ENCODE data around the gene PFDN5. TPM values are rescaled to one million over a fixed set of nuclear protein-coding genes. Genes with fewer than 3 reads are reported as not detected.
A peak's percentile ranks its signal among the peaks of the same experiment; 100 is the strongest.

The PFDN5 gene
- total and polyA plus RNA-seq, 10 of the 15 experiments (the other 5 are each of a cell fraction or from before 2014, with no cell fraction given), result 300 to 1,596 (median 495) TPM

DNA sequence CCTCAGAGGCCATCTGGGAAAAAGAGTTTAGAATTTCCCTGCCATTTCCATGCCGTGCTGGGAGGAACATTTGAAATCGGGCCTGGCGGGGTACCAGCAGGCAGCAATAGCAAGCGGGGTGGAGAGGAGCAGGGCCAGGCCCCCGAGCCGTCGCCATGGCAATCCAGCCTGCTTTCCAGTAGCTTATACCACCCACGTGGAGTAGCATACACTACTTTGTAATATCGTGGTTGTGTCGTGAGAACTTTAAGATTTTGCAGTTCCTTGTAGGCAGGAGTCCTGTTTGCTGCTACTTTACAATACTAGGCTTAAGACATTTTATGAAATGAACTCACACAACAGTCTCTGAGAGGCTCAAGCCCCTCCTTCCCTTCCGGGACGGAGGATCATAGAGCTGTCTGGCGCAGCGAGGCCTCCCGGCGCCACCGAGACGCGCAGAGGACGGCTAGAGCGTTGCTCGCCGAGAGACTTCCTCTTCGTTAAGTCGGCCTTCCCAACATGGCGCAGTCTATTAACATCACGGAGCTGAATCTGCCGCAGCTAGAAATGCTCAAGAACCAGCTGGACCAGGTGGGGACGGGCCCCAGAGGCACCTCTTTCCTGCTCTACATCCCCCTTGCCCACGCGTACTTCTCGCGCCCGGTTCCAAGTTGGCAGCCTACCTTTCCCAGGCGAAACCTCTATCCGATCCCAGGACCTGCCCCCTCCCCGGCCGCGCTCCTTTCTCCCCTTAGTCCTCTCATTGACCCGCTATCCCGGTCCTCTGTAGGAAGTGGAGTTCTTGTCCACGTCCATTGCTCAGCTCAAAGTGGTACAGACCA lies at the start of gene PFDN5 (continued):
- TF ChIP-seq, protein P1, sequence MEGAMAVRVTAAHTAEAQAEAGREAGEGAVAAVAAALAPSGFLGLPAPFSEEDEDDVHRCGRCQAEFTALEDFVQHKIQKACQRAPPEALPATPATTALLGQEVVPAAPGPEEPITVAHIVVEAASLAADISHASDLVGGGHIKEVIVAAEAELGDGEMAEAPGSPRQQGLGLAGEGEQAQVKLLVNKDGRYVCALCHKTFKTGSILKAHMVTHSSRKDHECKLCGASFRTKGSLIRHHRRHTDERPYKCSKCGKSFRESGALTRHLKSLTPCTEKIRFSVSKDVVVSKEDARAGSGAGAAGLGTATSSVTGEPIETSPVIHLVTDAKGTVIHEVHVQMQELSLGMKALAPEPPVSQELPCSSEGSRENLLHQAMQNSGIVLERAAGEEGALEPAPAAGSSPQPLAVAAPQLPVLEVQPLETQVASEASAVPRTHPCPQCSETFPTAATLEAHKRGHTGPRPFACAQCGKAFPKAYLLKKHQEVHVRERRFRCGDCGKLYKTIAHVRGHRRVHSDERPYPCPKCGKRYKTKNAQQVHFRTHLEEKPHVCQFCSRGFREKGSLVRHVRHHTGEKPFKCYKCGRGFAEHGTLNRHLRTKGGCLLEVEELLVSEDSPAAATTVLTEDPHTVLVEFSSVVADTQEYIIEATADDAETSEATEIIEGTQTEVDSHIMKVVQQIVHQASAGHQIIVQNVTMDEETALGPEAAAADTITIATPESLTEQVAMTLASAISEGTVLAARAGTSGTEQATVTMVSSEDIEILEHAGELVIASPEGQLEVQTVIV (IDR thresholded peaks at IDR 0.05; ENCODE audit: borderline replicate concordance, partially characterized antibody), result peak; percentile 35
- peak; percentile 82; the same call in 1 of the 2 replicates for TF ChIP-seq SIN3A (IDR thresholded peaks at IDR 0.05; ENCODE audit: low read depth, low read length)
- no peak for TF ChIP-seq SUZ12 (IDR thresholded peaks at IDR 0.05; ENCODE audit: unreplicated experiment)
- TF ChIP-seq NR2C1 (IDR thresholded peaks at IDR 0.05), result peak; percentile 89
- no peak for TF ChIP-seq HDAC2 (IDR thresholded peaks at IDR 0.05)
- TF ChIP-seq SREBF2 (IDR thresholded peaks at IDR 0.05; ENCODE audit: low read length), result no peak

DNA sequence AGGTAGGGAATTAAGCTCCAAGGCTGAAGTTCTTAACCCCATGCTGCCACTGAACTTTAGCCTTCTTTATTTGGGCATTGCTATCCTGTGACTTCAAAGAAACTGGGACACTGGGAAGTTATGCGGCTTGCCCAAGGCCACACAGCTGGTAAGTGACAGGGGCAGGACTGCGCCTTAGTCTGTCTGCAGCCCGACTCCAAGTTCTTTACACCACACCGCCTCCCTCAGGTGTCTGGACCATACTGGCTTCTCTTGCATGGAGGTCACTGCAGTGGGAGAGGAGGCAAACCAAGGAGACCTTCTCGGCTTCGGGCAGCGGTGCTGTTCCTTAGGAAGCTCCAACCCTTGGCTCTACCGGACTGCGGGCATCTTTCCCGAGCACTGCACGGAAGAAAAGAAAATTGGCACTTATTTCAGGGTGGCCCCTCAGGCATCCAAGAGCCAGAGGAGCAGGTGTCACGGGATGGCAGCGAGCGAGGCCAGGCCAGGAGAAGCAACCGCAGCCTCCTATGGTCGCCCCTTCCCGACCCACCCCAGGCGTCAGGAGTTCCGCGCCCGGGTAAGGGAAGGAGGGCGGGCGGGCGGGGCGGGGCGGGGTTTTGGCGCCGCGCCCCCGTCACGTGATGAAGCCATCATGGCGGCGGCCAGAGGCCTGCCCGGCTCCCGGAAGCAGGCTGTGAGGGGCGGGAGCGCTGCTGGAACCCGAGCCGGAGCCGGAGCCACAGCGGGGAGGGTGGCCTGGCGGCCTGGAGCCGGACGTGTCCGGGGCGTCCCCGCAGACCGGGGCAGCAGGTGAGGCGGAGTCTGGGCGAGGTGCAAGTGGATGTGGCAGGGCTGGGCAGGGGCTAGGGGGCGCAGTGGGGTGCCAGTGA lies 43.6 kb upstream of the PFDN5 start:
- H3K79me2 ChIP-seq (ENCODE audit: control insufficient read depth, insufficient read depth, low read length), result peaks cover 13% of the 10 kb centered on the region
- peaks cover 28% of the 10 kb centered on the region for H3K4me1 ChIP-seq (ENCODE audit: control insufficient read depth, insufficient read depth, low read length)
- no peaks in the 10 kb centered on the region for H4K20me1 ChIP-seq (ENCODE audit: control insufficient read depth, insufficient read depth)
- H3K4me2 ChIP-seq (ENCODE audit: control insufficient read depth, insufficient read depth), result peak overlapping the region; percentile 73
- ChIA-PET RAD21 (ENCODE audit: unreplicated experiment) (interaction anchor here (0.7 to 4.3 kb wide), 21 partner anchors 17 to 186 kb away, joined by 3 to 101 read pairs (median 4); partner anchors contain the start of genes CSAD, ESPL1, PFDN5 and ZNF740), CTCF (interaction anchor here (0.7 to 7.4 kb wide), 24 partner anchors 9 to 93 kb away, joined by 3 to 136 read pairs (median 5); partner anchors contain the start of genes AAAS, ESPL1, ITGB7 and MYG1), POLR2A (interaction anchor here (0.8 to 4.0 kb wide), 6 partner anchors 17 to 53 kb away, joined by 3 to 19 read pairs (median 4); partner anchors contain the start of genes ESPL1 and PFDN5), SMC1A (ENCODE audit: uncharacterized antibody, unreplicated experiment) (interaction anchor here (0.5 to 6.4 kb wide), 15 partner anchors 12 to 186 kb away, joined by 3 to 63 read pairs (median 5); partner anchors contain the start of gene ESPL1)
- in situ Hi-C loops (cut with MboI) (no loop called here), intact Hi-C loops (cut with micrococcal nuclease; ENCODE audit: unreplicated experiment) (loop anchor here (2.0 kb wide), 2 partner anchors 31 to 39 kb away; no protein-coding TSS in a partner anchor)
- DNase-seq (ENCODE audit: low read depth, low spot score) (peak; percentile 24), ATAC-seq (peak; percentile 92), FAIRE-seq (peak; percentile 87)
- no peaks in the 10 kb centered on the region for H3K9me3 ChIP-seq (replicated peaks; ENCODE audit: control insufficient read depth, insufficient read depth, low read length)
- no peaks in the 10 kb centered on the region for H3K27me3 ChIP-seq (replicated peaks in 1 of 2; ENCODE audit: control insufficient read depth in 2 of 2, insufficient read depth in 2 of 2, low read length in 1 of 2)
- BruUV-seq (replicated peaks), result TSS peak; percentile 90
- peak overlapping the region; percentile 66 for H3K27ac ChIP-seq (ENCODE audit: control insufficient read depth, insufficient read depth)
- peak overlapping the region; percentile 91 for H3K9ac ChIP-seq (ENCODE audit: control insufficient read depth, insufficient read depth, low read length)
- 3% methylated on average over 36 of the region's 51 CpGs for WGBS (ENCODE audit: insufficient coverage, insufficient replicate concordance, low lambda C conversion rate, missing lambda C conversion rate)
- peak overlapping the region; percentile 97 for H2AFZ ChIP-seq (ENCODE audit: control insufficient read depth, low read depth, low read length)
- H3K36me3 ChIP-seq (ENCODE audit: control insufficient read depth in 2 of 2, insufficient read depth in 2 of 2, low read length in 1 of 2), result peaks cover 0 to 4% of the 10 kb centered on the region in 2 experiments; a peak in 1 of 4 replicates
- H3K4me3 ChIP-seq, result peak overlapping the region; percentile 99
- peak; percentile 61 for TF ChIP-seq IKZF1 (conservative IDR thresholded peaks at IDR 0.05)
- TF ChIP-seq, protein P2, sequence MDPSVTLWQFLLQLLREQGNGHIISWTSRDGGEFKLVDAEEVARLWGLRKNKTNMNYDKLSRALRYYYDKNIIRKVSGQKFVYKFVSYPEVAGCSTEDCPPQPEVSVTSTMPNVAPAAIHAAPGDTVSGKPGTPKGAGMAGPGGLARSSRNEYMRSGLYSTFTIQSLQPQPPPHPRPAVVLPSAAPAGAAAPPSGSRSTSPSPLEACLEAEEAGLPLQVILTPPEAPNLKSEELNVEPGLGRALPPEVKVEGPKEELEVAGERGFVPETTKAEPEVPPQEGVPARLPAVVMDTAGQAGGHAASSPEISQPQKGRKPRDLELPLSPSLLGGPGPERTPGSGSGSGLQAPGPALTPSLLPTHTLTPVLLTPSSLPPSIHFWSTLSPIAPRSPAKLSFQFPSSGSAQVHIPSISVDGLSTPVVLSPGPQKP (IDR thresholded peaks at IDR 0.05; ENCODE audit: low read depth, low read length), result 0 out of 2 replicates have a peak, but pooled peaks have one; percentile 43
- TF ChIP-seq, protein P3, sequence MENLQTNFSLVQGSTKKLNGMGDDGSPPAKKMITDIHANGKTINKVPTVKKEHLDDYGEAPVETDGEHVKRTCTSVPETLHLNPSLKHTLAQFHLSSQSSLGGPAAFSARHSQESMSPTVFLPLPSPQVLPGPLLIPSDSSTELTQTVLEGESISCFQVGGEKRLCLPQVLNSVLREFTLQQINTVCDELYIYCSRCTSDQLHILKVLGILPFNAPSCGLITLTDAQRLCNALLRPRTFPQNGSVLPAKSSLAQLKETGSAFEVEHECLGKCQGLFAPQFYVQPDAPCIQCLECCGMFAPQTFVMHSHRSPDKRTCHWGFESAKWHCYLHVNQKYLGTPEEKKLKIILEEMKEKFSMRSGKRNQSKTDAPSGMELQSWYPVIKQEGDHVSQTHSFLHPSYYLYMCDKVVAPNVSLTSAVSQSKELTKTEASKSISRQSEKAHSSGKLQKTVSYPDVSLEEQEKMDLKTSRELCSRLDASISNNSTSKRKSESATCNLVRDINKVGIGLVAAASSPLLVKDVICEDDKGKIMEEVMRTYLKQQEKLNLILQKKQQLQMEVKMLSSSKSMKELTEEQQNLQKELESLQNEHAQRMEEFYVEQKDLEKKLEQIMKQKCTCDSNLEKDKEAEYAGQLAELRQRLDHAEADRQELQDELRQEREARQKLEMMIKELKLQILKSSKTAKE (IDR thresholded peaks at IDR 0.05; ENCODE audit: low read depth, poor library complexity, severe bottlenecking), result peak; percentile 25
- TF ChIP-seq, protein P4, sequence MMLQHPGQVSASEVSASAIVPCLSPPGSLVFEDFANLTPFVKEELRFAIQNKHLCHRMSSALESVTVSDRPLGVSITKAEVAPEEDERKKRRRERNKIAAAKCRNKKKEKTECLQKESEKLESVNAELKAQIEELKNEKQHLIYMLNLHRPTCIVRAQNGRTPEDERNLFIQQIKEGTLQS (IDR thresholded peaks at IDR 0.05; ENCODE audit: borderline replicate concordance, extremely low read depth, low read depth, low read length), result peak; percentile 24; the same call in 1 of the 2 replicates
- TF ChIP-seq RB1 (IDR thresholded peaks at IDR 0.05; ENCODE audit: borderline replicate concordance), result peak; percentile 14; the same call in 1 of the 2 replicates

Data from GM12878 (cell line).